ENCODE measurements around the gene ABHD16A. TPM values are rescaled to one million over a fixed set of nuclear protein-coding genes. Genes with fewer than 3 reads are reported as not detected.

ABHD16A gene
- total and polyA plus RNA-seq, 2 of the 13 experiments (the other 11 are each of a cell fraction or from before 2014, with no cell fraction given): 43.5 to 45.4 TPM

DNA sequence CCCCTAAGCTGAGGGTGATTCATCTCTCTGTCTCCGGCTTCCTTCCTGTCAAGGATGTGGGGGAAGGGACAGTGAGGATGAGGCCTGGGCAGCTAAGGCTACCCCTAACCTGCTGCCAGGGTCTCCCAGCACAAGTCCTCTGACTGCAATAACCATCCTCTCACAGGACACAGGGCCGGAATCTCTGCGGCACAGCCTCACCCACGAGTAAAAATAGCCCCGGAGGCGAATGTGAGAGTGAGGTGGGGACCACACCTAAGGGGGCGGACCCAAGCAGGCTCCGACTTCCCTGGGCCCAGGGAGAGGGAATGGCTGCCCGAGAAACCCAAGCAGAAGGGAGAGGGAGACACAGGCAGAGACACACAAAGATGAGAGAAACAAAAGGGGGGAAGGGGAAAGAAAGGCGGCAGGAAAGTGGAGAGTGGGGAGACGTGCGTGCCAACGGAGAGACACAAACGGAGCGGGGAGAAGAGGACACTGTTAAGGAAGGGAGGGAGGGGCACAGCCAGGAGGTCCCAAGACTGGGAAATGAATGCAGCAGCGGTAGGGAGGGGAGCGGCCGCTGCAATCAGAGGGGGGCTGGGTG is 31.8 kb upstream of the ABHD16A start (continued):
- TF ChIP-seq, protein P1, sequence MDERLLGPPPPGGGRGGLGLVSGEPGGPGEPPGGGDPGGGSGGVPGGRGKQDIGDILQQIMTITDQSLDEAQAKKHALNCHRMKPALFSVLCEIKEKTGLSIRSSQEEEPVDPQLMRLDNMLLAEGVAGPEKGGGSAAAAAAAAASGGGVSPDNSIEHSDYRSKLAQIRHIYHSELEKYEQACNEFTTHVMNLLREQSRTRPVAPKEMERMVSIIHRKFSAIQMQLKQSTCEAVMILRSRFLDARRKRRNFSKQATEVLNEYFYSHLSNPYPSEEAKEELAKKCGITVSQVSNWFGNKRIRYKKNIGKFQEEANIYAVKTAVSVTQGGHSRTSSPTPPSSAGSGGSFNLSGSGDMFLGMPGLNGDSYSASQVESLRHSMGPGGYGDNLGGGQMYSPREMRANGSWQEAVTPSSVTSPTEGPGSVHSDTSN (CRISPR knock-in tag; IDR thresholded peaks at IDR 0.05): no peak
- no peak for TF ChIP-seq CHD2 (IDR thresholded peaks at IDR 0.05; ENCODE audit: low read depth, low read length)
- TF ChIP-seq JARID2 (CRISPR knock-in tag; IDR thresholded peaks at IDR 0.05; ENCODE audit: insufficient replicate concordance): no peak
- TF ChIP-seq REPIN1 (CRISPR knock-in tag; IDR thresholded peaks at IDR 0.05; ENCODE audit: borderline replicate concordance, low read depth): no peak
- TF ChIP-seq ZFP36L1 (CRISPR knock-in tag; IDR thresholded peaks at IDR 0.05): peak; percentile 79; the same call in 1 of the 2 replicates
- TF ChIP-seq, protein P2, sequence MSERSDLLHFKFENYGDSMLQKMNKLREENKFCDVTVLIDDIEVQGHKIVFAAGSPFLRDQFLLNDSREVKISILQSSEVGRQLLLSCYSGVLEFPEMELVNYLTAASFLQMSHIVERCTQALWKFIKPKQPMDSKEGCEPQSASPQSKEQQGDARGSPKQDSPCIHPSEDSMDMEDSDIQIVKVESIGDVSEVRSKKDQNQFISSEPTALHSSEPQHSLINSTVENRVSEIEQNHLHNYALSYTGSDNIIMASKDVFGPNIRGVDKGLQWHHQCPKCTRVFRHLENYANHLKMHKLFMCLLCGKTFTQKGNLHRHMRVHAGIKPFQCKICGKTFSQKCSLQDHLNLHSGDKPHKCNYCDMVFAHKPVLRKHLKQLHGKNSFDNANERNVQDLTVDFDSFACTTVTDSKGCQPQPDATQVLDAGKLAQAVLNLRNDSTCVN (CRISPR knock-in tag; IDR thresholded peaks at IDR 0.05; ENCODE audit: borderline replicate concordance): no peak
- TF ChIP-seq, protein P3, sequence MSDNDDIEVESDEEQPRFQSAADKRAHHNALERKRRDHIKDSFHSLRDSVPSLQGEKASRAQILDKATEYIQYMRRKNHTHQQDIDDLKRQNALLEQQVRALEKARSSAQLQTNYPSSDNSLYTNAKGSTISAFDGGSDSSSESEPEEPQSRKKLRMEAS (IDR thresholded peaks at IDR 0.05): no peak
- TF ChIP-seq ZNF761 (CRISPR knock-in tag; conservative IDR thresholded peaks at IDR 0.05): no peak
- no peak; the same call in 1 of the 2 replicates for TF ChIP-seq FOXO1 (CRISPR knock-in tag; IDR thresholded peaks at IDR 0.05)
- TF ChIP-seq, protein P4, sequence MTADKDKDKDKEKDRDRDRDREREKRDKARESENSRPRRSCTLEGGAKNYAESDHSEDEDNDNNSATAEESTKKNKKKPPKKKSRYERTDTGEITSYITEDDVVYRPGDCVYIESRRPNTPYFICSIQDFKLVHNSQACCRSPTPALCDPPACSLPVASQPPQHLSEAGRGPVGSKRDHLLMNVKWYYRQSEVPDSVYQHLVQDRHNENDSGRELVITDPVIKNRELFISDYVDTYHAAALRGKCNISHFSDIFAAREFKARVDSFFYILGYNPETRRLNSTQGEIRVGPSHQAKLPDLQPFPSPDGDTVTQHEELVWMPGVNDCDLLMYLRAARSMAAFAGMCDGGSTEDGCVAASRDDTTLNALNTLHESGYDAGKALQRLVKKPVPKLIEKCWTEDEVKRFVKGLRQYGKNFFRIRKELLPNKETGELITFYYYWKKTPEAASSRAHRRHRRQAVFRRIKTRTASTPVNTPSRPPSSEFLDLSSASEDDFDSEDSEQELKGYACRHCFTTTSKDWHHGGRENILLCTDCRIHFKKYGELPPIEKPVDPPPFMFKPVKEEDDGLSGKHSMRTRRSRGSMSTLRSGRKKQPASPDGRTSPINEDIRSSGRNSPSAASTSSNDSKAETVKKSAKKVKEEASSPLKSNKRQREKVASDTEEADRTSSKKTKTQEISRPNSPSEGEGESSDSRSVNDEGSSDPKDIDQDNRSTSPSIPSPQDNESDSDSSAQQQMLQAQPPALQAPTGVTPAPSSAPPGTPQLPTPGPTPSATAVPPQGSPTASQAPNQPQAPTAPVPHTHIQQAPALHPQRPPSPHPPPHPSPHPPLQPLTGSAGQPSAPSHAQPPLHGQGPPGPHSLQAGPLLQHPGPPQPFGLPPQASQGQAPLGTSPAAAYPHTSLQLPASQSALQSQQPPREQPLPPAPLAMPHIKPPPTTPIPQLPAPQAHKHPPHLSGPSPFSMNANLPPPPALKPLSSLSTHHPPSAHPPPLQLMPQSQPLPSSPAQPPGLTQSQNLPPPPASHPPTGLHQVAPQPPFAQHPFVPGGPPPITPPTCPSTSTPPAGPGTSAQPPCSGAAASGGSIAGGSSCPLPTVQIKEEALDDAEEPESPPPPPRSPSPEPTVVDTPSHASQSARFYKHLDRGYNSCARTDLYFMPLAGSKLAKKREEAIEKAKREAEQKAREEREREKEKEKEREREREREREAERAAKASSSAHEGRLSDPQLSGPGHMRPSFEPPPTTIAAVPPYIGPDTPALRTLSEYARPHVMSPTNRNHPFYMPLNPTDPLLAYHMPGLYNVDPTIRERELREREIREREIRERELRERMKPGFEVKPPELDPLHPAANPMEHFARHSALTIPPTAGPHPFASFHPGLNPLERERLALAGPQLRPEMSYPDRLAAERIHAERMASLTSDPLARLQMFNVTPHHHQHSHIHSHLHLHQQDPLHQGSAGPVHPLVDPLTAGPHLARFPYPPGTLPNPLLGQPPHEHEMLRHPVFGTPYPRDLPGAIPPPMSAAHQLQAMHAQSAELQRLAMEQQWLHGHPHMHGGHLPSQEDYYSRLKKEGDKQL (CRISPR knock-in tag; IDR thresholded peaks at IDR 0.05; ENCODE audit: low read depth): no peak
- TF ChIP-seq, protein P5, sequence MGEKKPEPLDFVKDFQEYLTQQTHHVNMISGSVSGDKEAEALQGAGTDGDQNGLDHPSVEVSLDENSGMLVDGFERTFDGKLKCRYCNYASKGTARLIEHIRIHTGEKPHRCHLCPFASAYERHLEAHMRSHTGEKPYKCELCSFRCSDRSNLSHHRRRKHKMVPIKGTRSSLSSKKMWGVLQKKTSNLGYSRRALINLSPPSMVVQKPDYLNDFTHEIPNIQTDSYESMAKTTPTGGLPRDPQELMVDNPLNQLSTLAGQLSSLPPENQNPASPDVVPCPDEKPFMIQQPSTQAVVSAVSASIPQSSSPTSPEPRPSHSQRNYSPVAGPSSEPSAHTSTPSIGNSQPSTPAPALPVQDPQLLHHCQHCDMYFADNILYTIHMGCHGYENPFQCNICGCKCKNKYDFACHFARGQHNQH (CRISPR knock-in tag; IDR thresholded peaks at IDR 0.05): peak; percentile 14; the same call in 1 of the 2 replicates
- TF ChIP-seq ZMYM4 (CRISPR knock-in tag; IDR thresholded peaks at IDR 0.05): no peak
- no peak for TF ChIP-seq NONO (IDR thresholded peaks at IDR 0.05)
- TF ChIP-seq NONO (CRISPR knock-in tag; conservative IDR thresholded peaks at IDR 0.05): no peak
- TF ChIP-seq MAZ (IDR thresholded peaks at IDR 0.05; ENCODE audit: borderline replicate concordance, low read depth, low read length): no peak
- 0 out of 2 replicates have a peak, but pooled peaks have one; percentile 0 for TF ChIP-seq MAZ (CRISPR knock-in tag; IDR thresholded peaks at IDR 0.05; ENCODE audit: low read depth)
- peak; percentile 95 for TF ChIP-seq ETV5 (CRISPR knock-in tag; IDR thresholded peaks at IDR 0.05; ENCODE audit: borderline replicate concordance)
- TF ChIP-seq ADNP (CRISPR knock-in tag; IDR thresholded peaks at IDR 0.05): no peak
- TF ChIP-seq, protein P6, sequence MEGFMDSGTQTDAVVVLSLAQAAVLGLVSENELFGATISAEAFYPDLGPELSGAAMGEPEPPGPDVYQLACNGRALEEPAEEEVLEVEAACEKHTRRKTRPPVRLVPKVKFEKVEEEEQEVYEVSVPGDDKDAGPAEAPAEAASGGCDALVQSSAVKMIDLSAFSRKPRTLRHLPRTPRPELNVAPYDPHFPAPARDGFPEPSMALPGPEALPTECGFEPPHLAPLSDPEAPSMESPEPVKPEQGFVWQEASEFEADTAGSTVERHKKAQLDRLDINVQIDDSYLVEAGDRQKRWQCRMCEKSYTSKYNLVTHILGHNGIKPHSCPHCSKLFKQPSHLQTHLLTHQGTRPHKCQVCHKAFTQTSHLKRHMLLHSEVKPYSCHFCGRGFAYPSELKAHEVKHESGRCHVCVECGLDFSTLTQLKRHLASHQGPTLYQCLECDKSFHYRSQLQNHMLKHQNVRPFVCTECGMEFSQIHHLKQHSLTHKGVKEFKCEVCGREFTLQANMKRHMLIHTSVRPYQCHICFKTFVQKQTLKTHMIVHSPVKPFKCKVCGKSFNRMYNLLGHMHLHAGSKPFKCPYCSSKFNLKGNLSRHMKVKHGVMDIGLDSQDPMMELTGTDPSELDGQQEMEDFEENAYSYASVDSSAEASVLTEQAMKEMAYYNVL (CRISPR knock-in tag; IDR thresholded peaks at IDR 0.05; ENCODE audit: borderline replicate concordance): no peak
